ENCODE measurements around the gene CIC.

CIC gene

DNA sequence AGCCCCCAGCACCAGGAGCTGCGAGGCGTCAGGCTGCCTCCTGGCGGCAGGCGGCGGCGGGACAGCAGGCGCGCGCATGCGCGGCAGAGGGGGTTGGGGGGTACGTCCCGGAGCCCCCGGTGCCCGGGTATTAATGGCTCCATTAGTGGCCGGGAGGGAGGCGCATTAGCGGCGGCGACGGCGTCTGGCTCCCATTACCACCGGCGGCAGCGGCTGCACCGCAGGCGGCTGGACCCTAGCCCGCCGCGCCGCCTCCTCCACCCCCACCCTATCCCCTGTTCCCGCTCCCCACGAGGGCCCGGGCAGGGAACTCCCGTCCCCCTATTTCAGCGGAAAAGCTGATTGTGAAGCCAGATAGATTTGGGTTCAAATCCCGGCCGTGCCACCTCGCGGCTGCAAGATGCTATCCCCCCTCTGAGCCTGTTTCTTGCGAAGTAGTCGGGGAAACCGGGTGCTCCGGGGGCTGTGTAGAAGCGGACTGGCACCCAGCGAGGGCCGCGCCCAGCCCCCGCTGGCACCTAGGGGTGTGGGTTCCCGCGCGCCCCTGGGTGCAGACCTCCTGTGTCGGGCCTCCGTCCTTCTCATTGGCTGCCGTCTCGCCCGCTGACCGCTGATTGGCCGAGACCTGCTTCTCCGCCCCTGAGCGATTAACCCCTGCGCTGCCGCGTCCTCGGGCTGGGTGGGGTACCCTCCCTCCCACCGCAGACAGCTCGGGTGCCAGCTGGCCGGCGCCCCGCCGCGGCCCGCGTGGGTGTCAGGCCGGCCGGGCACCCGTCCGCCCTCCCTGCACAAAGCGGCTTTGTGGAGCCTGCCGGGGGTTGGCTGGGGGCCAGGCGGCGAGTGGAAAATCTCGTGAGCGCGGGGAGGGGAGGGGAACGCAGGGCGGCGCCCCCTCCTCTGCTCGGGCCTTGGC lies 11.1 kb downstream of the CIC start:
- H3K9me3 ChIP-seq (ENCODE audit: control insufficient read depth, low read length): no peaks in the 10 kb centered on the region
- H3K4me3 ChIP-seq (ENCODE audit: extremely low read depth, insufficient read depth, low read length, poor library complexity, severe bottlenecking): peak overlapping the region; percentile 70
- H3K36me3 ChIP-seq (ENCODE audit: control insufficient read depth, insufficient read depth, low read length): peaks cover 17% of the 10 kb centered on the region
- peaks cover 51% of the 10 kb centered on the region for H3K4me1 ChIP-seq (ENCODE audit: control insufficient read depth, insufficient read depth, low read length, poor library complexity, severe bottlenecking)
- 0 to 1% methylated on average over 52 to 55 of the region's 89 CpGs for WGBS, 2 experiments (ENCODE audit: insufficient coverage in 2 of 2)
- H3K27ac ChIP-seq (ENCODE audit: low read depth, low read length, severe bottlenecking): peak overlapping the region; percentile 86

GRCh38 chr19:42280815-42281145 lies 11.7 kb downstream of the CIC start:
- Histone ChIP-seq H3K27ac (ENCODE audit: low read depth, low read length, severe bottlenecking) (peak overlapping the region; percentile 86), H3K4me1 (ENCODE audit: control insufficient read depth, insufficient read depth, low read length, poor library complexity, severe bottlenecking) (peaks cover 57% of the 10 kb centered on the region), H3K9me3 (ENCODE audit: control insufficient read depth, low read length) (no peaks in the 10 kb centered on the region), H3K36me3 (ENCODE audit: control insufficient read depth, insufficient read depth, low read length) (peaks cover 18% of the 10 kb centered on the region), H3K4me3 (ENCODE audit: extremely low read depth, insufficient read depth, low read length, poor library complexity, severe bottlenecking) (peak overlapping the region; percentile 70)
- 0% methylated on average over 5 of the region's 20 CpGs; no CpG with 5 or more reads in 1 of the 2 experiments for WGBS, 2 experiments (ENCODE audit: insufficient coverage in 2 of 2)

DNA sequence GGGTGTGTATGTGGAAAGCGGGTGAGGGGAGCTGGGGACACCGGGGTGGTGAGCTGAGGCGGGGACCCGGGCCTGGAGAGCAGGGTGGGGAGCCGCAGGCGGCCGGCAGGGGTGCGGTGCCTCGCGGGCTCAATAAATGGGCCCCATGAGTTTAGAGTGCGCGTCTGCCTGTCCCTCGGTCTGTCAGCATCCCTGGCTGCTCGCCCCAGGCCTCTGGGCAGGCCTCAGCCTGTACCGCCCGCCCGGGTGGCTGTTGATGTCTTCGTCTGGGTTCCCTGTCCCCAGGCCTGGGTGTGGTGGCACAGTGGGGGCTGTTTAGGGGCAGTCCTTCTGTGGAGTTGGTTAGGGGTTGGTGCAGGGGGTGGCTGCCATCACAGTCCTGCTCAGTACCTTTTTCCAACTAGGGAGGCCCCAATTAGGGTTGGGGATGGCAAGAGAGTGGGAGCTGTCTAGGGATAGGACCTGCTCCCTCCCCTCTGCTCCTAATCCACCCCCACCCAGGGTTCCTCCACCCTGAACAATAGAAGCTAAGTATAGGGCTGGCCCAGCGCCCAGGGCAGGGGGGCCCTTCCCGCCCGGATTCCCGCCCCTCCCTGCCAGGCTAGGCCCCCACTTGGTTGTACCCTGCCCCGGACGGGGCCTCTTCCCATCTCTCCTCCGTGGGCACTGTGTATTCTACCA lies 12.2 kb downstream of the CIC start:
- H3K36me3 ChIP-seq (ENCODE audit: control insufficient read depth, insufficient read depth, low read length): peaks cover 18% of the 10 kb centered on the region
- H3K4me3 ChIP-seq (ENCODE audit: extremely low read depth, insufficient read depth, low read length, poor library complexity, severe bottlenecking): peak overlapping the region; percentile 70
- peak overlapping the region; percentile 84 for H3K27ac ChIP-seq (ENCODE audit: low read depth, low read length, severe bottlenecking)
- H3K9me3 ChIP-seq (ENCODE audit: control insufficient read depth, low read length): no peaks in the 10 kb centered on the region
- 5 to 10% methylated on average over 18 to 24 of the region's 25 CpGs for WGBS, 2 experiments (ENCODE audit: insufficient coverage in 2 of 2)
- H3K4me1 ChIP-seq (ENCODE audit: control insufficient read depth, insufficient read depth, low read length, poor library complexity, severe bottlenecking): peaks cover 56% of the 10 kb centered on the region

DNA sequence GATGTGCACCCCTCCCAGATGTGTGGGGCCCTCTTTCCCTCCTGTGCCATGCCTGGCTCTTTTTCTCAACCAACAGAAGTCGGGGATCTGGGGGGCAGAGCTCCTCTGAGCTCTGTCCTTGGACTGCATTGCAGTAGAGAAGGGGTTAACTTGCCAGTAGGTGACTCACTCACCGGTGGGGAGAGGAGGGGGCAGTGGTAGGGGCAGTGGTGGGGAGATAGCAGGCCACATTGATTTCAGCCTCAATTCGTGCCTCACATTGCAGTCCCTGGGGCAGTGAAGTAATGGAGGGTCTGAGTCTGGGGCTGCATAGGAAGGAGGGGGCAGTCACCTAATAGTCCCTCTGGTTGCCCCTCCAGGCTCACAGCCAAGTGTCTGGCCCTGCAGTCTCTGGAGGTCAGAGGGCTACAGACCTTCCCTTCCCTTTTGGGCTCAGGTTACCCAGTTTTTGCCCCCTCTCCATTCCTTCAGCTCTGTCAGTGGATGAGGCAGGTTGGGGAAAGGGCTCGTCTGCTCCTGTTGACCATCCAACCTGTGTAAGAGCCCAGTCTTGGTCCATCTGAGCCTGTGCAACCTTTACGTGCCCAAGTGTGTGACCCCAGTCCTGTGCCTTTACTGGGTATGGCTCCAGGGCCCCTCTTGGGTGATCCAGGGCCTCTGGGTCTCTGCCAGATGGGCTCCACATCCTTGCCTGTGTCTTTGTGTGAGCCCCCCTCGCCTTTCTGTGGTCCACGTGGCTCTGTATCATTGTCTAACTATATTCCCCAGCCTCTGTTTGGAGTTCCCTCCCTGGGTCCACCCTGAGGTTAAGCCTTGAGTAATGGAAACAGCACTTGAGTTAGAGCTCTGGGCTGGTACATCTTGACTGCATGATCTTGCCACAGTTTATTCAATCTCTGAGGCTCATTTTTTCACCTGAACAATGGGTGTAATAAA lies 13.0 kb downstream of the CIC start:
- peak overlapping the region; percentile 84 for H3K27ac ChIP-seq (ENCODE audit: low read depth, low read length, severe bottlenecking)
- H3K9me3 ChIP-seq (ENCODE audit: control insufficient read depth, low read length): no peaks in the 10 kb centered on the region
- peaks cover 20% of the 10 kb centered on the region for H3K36me3 ChIP-seq (ENCODE audit: control insufficient read depth, insufficient read depth, low read length)
- 20 to 22% methylated on average over 6 of the region's 7 CpGs for WGBS, 2 experiments (ENCODE audit: insufficient coverage in 2 of 2)
- peak overlapping the region; percentile 70 for H3K4me3 ChIP-seq (ENCODE audit: extremely low read depth, insufficient read depth, low read length, poor library complexity, severe bottlenecking)
- peaks cover 59% of the 10 kb centered on the region for H3K4me1 ChIP-seq (ENCODE audit: control insufficient read depth, insufficient read depth, low read length, poor library complexity, severe bottlenecking)

GRCh38 chr19:42282819-42283187 lies 13.8 kb downstream of the CIC start:
- Histone ChIP-seq H3K27ac (ENCODE audit: low read depth, low read length, severe bottlenecking) (peak overlapping the region; percentile 84), H3K4me1 (ENCODE audit: control insufficient read depth, insufficient read depth, low read length, poor library complexity, severe bottlenecking) (peaks cover 55% of the 10 kb centered on the region), H3K36me3 (ENCODE audit: control insufficient read depth, insufficient read depth, low read length) (peaks cover 26% of the 10 kb centered on the region), H3K9me3 (ENCODE audit: control insufficient read depth, low read length) (no peaks in the 10 kb centered on the region), H3K4me3 (ENCODE audit: extremely low read depth, insufficient read depth, low read length, poor library complexity, severe bottlenecking) (peak overlapping the region; percentile 30)
- 53 to 64% methylated on average over 2 to 3 of the region's 4 CpGs for WGBS, 2 experiments (ENCODE audit: insufficient coverage in 2 of 2)

DNA sequence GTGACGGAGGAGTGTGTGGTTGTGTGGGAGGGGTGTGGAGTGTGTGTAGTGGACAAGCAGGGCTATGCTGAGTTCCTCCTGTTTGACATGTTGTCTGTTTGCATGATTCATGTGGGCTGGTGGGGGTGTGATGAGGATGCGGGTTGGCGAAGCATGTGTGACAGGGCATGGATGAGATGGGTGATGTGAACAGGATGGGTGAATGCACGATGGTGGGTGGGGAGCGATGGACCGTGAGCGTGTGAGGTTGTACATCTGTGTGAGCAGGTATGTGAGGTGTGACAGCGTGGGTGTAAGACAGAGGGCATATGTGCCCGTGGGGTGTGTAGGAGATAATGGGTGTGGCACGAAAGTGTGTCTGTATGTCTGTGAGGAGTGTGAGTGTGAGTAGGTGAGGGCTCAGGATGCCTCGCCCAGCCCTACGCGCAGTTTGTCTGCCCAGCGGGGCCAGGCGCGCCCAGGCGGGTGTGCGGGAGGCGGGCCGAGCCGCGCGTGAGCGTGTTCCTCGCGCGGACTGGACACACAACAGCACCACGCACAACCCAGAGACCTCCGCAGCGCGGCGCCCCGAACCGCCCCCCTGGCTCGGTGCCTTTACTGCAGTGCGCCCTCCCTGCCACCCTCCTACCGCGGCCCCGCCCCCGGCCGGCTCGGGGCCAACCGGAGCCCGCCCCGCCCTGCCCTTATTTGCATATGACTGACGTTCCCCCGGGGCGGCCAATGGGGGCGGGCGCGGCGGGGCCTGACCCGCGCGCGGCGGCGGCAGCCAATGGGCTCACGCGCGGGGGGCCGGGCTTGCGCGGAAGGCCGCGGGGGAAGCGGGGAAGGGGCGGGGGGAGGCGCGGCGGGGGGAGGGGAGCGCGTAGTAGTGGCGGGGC lies 14.4 kb downstream of the CIC start:
- Histone ChIP-seq H3K27ac (ENCODE audit: low read depth, low read length, severe bottlenecking) (peak overlapping the region; percentile 74), H3K4me1 (ENCODE audit: control insufficient read depth, insufficient read depth, low read length, poor library complexity, severe bottlenecking) (peaks cover 49% of the 10 kb centered on the region), H3K4me3 (ENCODE audit: extremely low read depth, insufficient read depth, low read length, poor library complexity, severe bottlenecking) (peak overlapping the region; percentile 30), H3K36me3 (ENCODE audit: control insufficient read depth, insufficient read depth, low read length) (peaks cover 32% of the 10 kb centered on the region), H3K9me3 (ENCODE audit: control insufficient read depth, low read length) (no peaks in the 10 kb centered on the region)
- WGBS, 2 experiments (ENCODE audit: insufficient coverage in 2 of 2): 24 to 42% methylated on average over 12 to 22 of the region's 74 CpGs

DNA sequence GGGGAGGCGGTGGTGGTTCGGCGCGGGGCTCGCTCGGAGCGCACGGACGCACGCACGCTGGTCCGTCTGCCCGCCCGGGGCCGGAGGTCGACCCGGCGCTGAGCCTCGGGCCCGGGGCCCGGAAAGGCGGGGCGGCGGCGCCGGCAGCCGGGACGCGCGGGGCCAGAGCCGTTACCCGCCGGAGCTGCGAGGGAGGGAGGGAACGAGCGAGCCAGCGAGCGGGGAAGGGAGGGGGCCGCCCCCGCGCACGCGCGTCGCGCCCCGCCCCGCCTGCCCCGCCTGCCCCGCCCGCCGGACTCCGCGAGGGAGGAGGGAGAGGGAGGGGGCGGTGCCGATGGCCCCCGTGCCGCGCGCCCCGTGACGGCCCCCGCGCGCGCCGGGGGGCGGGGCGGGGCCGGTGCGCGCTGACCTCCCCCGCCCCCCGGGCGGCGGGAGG lies 15.0 kb downstream of the CIC start:
- Histone ChIP-seq H3K9me3 (ENCODE audit: control insufficient read depth, low read length) (no peaks in the 10 kb centered on the region), H3K4me1 (ENCODE audit: control insufficient read depth, insufficient read depth, low read length, poor library complexity, severe bottlenecking) (peaks cover 45% of the 10 kb centered on the region), H3K27ac (ENCODE audit: low read depth, low read length, severe bottlenecking) (peak overlapping the region; percentile 74), H3K36me3 (ENCODE audit: control insufficient read depth, insufficient read depth, low read length) (peaks cover 39% of the 10 kb centered on the region), H3K4me3 (ENCODE audit: extremely low read depth, insufficient read depth, low read length, poor library complexity, severe bottlenecking) (peak overlapping the region; percentile 22)
- 0 to 1% methylated on average over 22 to 41 of the region's 76 CpGs for WGBS, 2 experiments (ENCODE audit: insufficient coverage in 2 of 2)

DNA sequence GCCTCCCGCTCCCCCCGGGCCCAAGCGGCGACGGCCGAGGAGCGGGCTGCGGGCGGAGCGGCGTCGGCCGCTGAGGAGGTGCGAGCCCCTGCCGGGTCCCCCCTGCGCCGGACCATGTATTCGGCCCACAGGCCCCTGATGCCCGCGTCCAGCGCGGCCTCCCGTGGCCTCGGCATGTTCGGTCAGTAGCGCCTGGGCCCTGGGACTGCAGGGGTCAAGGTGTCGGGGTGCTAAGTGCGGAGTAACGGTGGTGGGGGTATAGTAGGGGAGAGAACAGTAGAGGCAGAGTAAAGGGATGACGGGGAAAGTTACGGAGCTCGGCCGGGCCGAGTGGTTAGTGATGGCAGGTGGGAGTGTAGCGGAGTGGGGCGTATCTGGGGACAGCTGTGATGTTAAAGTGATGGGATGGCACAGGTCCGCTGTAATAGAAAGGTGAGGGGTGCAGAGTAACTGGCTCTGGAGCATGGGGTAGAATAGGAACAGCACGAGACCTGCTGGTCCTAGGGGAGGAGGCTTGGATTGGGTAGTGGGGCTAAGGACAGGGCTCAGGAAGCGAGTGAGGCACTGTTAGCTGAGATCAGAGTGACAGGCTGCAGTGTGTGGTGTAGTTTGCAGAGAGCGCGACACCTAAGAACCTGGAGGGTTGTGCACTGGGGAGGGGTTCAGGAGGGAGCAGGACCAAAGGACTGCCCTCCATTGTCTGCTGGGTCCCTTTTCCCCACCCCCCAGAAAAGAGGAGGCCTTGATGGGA lies 15.7 kb downstream of the CIC start:
- Histone ChIP-seq H3K9me3 (ENCODE audit: control insufficient read depth, low read length) (no peaks in the 10 kb centered on the region), H3K4me1 (ENCODE audit: control insufficient read depth, insufficient read depth, low read length, poor library complexity, severe bottlenecking) (peaks cover 40% of the 10 kb centered on the region), H3K4me3 (ENCODE audit: extremely low read depth, insufficient read depth, low read length, poor library complexity, severe bottlenecking) (peak overlapping the region; percentile 67), H3K36me3 (ENCODE audit: control insufficient read depth, insufficient read depth, low read length) (peaks cover 44% of the 10 kb centered on the region), H3K27ac (ENCODE audit: low read depth, low read length, severe bottlenecking) (peak overlapping the region; percentile 41)
- WGBS, 2 experiments (ENCODE audit: insufficient coverage in 2 of 2): 2 to 3% methylated on average over 33 to 34 of the region's 41 CpGs

DNA sequence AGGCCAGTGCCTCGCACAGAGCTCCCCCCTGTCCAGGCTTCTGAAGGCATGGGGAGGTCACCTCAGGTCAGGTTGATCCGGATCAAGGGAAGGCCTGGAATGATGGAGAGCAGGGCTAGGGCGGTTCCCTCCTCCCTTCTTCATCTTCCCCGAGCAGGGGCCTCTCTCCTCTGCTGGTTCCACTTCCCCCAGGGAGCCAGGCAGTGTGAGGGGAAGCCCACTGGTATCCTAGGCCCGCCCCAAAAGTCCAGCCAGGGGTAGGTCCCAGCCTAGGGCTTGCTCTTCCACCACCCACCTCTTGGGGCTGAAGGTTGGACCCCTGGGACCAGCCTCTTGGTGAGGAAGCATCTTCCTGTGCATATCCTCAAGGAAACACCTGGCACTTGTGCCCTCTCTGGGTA lies 16.5 kb downstream of the CIC start:
- Histone ChIP-seq H3K4me1 (ENCODE audit: control insufficient read depth, insufficient read depth, low read length, poor library complexity, severe bottlenecking) (peaks cover 40% of the 10 kb centered on the region), H3K36me3 (ENCODE audit: control insufficient read depth, insufficient read depth, low read length) (peaks cover 51% of the 10 kb centered on the region), H3K27ac (ENCODE audit: low read depth, low read length, severe bottlenecking) (no peak overlapping the region), H3K4me3 (ENCODE audit: extremely low read depth, insufficient read depth, low read length, poor library complexity, severe bottlenecking) (peak overlapping the region; percentile 67), H3K9me3 (ENCODE audit: control insufficient read depth, low read length) (no peaks in the 10 kb centered on the region)
- 57 to 71% methylated on average over 4 to 5 of the region's 5 CpGs for WGBS, 2 experiments (ENCODE audit: insufficient coverage in 2 of 2)
